ENCODE data around the gene PI4KA. TPM values are rescaled to one million over a fixed set of nuclear protein-coding genes. Genes with fewer than 3 reads are reported as not detected.
"Not testable (repeated sequence)": the region's sequence is repeated elsewhere in the genome, so short reads cannot be mapped to it uniquely, and the experiment has no call there.

Gene PI4KA
- total RNA-seq, 3 donors from 2014 or later, result 62.7 to 103 (median 73.5) TPM

- peaks cover 4 to 23% of the 10 kb centered on the region in 2 donors for H3K27me3 ChIP-seq
- H3K27ac ChIP-seq; H3K4me1 ChIP-seq; DNase-seq (ENCODE audit: low spot score in 2 of 2); H3K9me3 ChIP-seq; intact Hi-C loops (cut with DNase I; ENCODE audit: low total_unique reads); H3K4me3 ChIP-seq; H3K36me3 ChIP-seq: not testable (repeated sequence)
Observed at GRCh38 chr22:20669471-20669870, 189.1 kb downstream of the PI4KA start.

GRCh38 chr22:20668769-20669168, 189.8 kb downstream of the PI4KA start:
- H3K4me1 ChIP-seq; intact Hi-C loops (cut with DNase I; ENCODE audit: low total_unique reads); H3K27ac ChIP-seq; H3K36me3 ChIP-seq; H3K4me3 ChIP-seq; H3K9me3 ChIP-seq; DNase-seq (ENCODE audit: low spot score in 2 of 2): not testable (repeated sequence)
- peaks cover 4 to 23% of the 10 kb centered on the region in 2 donors for H3K27me3 ChIP-seq

GRCh38 chr22:20668226-20668625, 190.4 kb downstream of the PI4KA start:
- intact Hi-C loops (cut with DNase I; ENCODE audit: low total_unique reads); H3K4me3 ChIP-seq: not testable (repeated sequence)

GRCh38 chr22:20667548-20667947, 191.1 kb downstream of the PI4KA start:
- DNase-seq (ENCODE audit: low spot score in 2 of 2); H3K4me3 ChIP-seq; H3K27ac ChIP-seq; H3K36me3 ChIP-seq; intact Hi-C loops (cut with DNase I; ENCODE audit: low total_unique reads); H3K9me3 ChIP-seq; H3K4me1 ChIP-seq: not testable (repeated sequence)
- peaks cover 4 to 22% of the 10 kb centered on the region in 2 donors for H3K27me3 ChIP-seq

More at GRCh38 chr22:20668226-20668625, 190.4 kb downstream of the PI4KA start:
- DNase-seq (ENCODE audit: low spot score in 2 of 2); H3K4me1 ChIP-seq; H3K27ac ChIP-seq; H3K9me3 ChIP-seq; H3K36me3 ChIP-seq: not testable (repeated sequence)
- peaks cover 4 to 23% of the 10 kb centered on the region in 2 donors for H3K27me3 ChIP-seq

GRCh38 chr22:20666560-20666959, 192.1 kb downstream of the PI4KA start:
- no peak for DNase-seq (ENCODE audit: low spot score in 2 of 2)
- no peaks in the 10 kb centered on the region for H3K9me3 ChIP-seq
- TF ChIP-seq POLR2A (IDR thresholded peaks at IDR 0.05) (no peak), POLR2AphosphoS5 (IDR thresholded peaks at IDR 0.05) (no peak), CTCF (IDR thresholded peaks at IDR 0.05) (no peak)
- intact Hi-C loops (cut with DNase I; ENCODE audit: low total_unique reads), result no loop called here
- H3K27me3 ChIP-seq, result peaks cover 4 to 12% of the 10 kb centered on the region in 2 donors
- no peaks in the 10 kb centered on the region for H3K4me1 ChIP-seq
- H3K27ac ChIP-seq, result no peak overlapping the region
- H3K36me3 ChIP-seq, result no peaks in the 10 kb centered on the region
- no peak overlapping the region for H3K4me3 ChIP-seq

GRCh38 chr22:20664594-20664959, 194.0 kb downstream of the PI4KA start:
- H3K9me3 ChIP-seq, result no peaks in the 10 kb centered on the region
- no peak overlapping the region for H3K27ac ChIP-seq
- H3K4me3 ChIP-seq, result no peak overlapping the region
- TF ChIP-seq POLR2AphosphoS5 (IDR thresholded peaks at IDR 0.05), result no peak
- TF ChIP-seq CTCF (IDR thresholded peaks at IDR 0.05), result no peak
- no peak for TF ChIP-seq POLR2A (IDR thresholded peaks at IDR 0.05)
- H3K36me3 ChIP-seq, result no peaks in the 10 kb centered on the region
- H3K27me3 ChIP-seq, result no peaks in the 10 kb centered on the region
- intact Hi-C loops (cut with DNase I; ENCODE audit: low total_unique reads), result no loop called here
- DNase-seq (ENCODE audit: low spot score in 2 of 2), result no peak
- H3K4me1 ChIP-seq, result no peaks in the 10 kb centered on the region

- Histone ChIP-seq H3K27me3 (no peaks in the 10 kb centered on the region), H3K9me3 (no peaks in the 10 kb centered on the region), H3K4me3 (no peak overlapping the region), H3K36me3 (no peaks in the 10 kb centered on the region), H3K27ac (no peak overlapping the region), H3K4me1 (no peaks in the 10 kb centered on the region)
- intact Hi-C loops (cut with DNase I; ENCODE audit: low total_unique reads), result no loop called here
- TF ChIP-seq POLR2A (IDR thresholded peaks at IDR 0.05), result no peak
- no peak for DNase-seq (ENCODE audit: low spot score in 2 of 2)
Observed at GRCh38 chr22:20663941-20664593, 194.5 kb downstream of the PI4KA start.

Data from breast epithelium (tissue), 4 donors.